NCI-H82 treated with DMSO at 0.1 percent for 48 hours (cell line): ENCODE measurements around the gene TACC2.

Experiments
- DNase-seq: peaks from one replicate; lab custom pipeline; 2025; ENCODE audit not compliant: unreplicated experiment; lab: John Stamatoyannopoulos, UW

The TACC2 gene

DNA sequence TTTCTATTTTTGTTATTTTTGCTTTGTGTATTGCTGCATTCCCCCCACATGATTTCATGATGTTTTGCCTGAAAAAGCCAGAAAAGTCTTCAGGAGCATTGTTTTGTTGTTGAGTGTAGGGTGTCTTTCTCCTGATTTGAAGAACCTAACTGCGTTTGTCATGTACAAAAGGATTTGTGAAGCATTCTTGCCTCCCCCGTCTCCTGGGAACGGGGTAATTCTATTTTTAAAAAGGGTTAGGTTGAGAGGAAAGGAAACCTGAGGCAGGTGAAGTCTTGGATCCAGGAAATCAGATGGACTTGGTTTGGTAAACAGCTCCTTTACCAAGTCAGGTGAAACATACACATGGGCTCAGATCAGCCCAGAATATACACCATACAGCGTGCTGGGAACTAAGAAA is 256.2 kb downstream of the TACC2 start:
- DNase-seq = no peak

DNA sequence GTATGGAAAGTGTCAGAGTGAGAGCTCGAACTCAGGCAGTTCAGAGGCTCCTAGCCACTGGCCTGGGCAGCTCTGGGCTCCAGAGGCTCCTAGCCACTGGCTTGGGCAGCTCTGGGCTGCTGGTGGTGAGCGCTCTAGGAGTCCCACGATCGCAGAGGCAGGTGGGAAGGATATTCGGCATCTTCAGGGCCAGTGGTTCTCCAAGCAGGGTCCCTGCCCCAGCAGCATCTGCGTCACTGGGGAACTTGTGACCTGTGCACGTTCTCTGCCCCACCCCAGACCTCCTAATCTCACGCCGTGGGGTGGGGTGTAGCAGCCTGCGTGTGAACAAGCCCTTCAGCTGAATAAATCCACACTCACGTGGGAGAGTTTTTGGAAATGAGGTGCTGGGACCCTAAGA is 256.9 kb downstream of the TACC2 start:
- DNase-seq = no peak

DNA sequence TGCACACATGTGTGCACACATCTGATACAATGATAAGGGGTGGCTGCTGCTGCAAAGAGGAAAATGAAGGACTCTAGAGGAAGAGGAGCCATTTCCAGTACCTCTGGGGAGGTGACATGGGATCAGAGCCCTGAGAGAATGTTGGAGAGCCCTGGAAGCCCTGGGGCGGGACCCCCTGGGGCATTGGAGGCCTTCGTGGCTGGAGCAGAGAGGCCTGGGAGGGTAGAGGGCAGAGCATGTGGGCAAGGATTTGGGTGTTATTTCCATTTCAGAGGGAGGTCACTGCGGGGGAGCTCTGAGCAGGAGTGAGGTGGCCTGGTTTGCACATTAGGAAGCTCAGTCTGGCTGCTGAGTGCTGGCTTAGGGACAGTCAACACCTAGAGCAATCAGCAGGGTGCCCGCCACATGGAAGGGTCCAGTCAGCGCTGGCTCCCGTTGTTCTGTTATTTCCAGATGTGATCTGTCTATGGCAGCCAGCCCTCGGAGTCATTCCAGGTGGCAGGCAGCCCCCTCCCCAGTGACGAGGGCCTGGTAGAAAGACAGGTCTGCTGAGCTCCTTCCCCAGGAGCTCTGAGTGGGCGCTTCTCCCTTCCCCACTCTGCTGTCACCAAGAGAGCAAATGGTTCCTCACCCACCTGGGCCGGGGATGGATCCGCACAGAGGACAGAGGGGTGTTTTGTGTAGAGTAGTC is 258.0 kb downstream of the TACC2 start:
- DNase-seq = no peak

DNA sequence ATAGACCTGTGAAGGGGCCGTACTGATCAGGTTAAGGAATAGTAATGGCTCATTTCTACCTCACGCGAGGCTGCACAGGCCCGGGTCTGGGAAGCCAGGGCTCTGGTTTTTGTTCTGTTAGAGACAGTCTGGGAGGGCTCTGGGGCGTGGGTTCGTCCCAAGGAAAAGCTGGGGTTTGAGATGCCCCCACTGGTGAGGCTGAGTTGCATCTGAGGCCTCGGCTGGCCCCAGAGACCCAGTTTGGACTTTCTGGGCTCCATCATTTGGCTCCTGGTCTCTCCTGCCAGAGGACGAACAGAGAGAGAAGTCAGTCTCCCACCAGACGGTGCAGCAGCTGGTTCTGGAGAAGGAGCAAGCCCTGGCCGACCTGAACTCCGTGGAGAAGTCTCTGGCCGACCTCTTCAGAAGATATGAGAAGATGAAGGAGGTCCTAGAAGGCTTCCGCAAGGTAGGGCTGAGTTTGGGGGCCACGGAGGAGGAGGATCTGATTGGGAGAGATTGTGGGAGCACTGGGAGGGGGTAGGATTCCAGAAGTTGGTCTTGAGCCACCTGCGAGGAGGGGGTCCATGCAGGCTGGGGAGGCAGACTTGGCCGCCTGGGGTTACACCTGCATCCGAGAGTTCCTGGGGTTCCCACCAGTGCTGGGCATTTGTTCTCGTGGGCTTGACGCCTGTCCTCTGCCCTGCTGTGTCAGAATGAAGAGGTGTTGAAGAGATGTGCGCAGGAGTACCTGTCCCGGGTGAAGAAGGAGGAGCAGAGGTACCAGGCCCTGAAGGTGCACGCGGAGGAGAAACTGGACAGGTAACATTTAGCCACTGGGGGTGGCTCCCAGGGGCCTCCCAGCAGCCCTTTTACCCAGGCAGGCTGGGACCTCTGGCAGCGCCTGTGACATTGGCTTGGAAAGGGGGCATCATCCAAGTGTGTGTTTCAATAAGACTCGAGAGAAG is 259.7 kb downstream of the TACC2 start:
- DNase-seq = no peak

DNA sequence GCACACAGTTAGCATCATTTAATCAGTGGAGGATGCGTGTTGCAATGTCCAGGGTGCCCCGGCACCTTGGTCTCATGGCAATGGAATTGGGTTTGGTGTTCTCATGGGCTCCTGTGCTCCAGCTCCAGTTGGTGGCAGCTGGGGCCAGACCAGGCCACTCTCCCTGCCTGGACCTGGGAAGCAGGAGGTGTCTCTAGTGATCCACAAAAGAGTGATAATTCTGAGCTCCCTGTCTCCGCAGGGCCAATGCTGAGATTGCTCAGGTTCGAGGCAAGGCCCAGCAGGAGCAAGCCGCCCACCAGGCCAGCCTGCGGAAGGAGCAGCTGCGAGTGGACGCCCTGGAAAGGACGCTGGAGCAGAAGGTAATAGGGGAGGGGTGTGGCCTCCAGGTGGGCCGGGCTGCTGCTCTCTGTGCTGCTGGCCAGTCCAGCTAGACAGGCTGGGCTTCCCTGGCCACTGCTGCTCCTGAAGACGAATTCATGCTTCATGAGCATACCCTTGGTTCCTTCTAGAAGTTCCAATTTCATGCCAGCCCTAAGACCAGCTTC is 260.4 kb downstream of the TACC2 start:
- DNase-seq = no peak

DNA sequence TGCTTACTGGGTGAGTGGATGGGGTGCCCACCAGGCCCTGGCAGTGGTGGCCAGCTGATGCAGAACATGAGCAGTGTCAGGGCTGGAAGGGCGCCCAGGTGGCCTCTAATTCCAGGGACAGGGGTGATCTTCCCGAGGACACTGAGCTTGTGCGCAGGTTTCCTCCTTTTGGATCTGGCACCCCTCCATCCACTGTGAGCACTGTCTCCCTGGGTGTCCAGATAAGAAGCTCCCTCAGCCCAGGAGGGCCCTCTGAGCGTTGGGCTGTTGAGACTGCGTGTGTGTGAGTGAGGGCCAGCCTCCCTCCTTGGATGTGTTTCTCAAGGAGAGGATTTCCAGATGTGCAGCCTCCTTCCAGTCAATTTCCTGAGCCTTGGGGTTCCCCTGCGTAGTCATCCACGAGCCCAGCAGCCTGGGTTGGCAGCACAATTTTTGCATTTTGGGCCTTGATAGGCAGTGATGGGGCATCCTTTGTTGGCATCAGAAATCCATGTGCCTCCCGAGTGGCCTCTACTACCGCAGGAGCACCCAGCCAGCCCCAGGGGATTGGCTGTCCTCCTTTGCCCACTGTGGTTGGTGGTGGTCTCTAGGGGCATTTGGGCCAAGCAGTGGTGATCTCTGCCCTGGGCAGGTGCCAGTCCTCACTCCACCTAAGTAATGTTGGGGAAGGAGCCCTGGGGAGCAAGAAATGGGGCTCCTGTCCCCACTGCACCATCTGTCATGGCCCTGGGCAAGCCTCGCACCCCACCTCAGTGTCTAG is 261.2 kb downstream of the TACC2 start:
- no peak for DNase-seq

DNA sequence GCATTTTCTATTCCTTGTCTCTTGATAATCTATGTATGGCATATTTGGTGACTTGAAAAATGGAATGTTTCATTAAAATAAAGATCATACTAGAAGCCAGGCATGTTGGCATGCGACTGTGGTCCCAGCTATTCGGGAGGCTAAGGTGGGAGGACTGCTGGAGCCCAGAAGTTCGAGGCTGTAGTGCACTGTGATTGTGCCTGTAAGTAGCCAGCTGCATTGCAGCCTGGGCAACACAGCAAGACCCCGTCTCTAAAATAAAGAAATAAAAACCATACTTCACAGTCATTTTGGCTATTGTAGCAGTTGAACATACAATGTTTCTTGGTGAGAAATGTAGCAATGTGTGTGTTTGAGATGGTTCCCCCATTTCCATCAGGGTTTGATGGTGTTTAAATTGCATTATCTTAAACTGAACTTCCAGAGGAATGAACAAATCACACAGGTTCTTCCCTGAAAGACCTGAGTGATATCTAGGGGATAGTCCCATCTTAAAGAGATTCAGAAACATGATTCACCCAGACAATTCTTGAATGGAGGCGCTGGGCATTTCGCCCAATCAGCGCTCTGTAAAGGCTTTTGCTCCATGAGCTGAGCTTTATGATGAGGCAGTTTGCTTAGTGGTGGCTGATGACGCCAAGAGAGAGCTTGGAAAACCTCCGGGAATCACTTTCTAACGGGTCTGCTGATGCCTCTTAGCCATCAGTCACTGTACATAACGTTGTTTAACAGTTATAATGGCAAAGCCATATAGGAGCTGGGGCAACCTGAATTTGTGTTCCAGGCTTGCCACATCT is 262.7 kb downstream of the TACC2 start:
- no peak for DNase-seq

DNA sequence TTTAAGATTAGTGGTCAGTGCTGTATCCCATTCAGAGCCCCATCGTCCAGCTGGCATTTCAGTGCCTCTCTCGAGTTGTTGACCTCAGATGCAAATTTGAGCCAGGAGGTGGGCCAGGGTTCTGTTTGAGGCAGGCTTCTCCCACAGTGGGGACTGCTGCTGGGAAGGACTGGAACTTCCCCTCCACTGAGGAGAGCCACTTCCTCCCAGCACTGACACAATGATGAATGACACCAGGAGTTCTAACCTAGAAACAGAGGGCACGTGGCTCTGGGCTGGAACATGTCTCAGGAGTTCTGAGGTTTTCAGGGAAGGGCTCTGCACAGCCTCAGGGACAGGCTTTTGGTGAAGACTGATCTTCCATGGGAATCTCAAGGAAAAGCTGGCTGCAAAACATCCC is 263.8 kb downstream of the TACC2 start:
- no peak for DNase-seq

DNA sequence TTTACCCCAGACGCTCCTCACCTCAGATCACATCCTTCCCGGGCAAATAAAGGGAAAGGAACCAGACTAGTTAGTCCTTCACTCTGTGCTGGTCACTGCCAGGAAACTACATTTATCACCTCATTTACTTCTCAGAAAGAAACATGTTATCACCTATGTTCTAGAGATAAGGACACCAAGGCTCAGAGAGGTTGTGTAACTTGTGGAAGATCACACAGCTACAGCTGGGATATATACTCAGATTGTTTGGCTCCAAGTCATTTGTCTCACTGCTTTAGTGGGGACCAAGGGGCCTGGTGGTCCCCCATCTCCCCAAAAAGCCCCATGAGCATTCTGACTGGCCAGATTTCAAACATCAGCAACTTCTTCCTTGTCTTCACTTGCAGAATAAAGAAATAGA is 264.6 kb downstream of the TACC2 start:
- no peak for DNase-seq

DNA sequence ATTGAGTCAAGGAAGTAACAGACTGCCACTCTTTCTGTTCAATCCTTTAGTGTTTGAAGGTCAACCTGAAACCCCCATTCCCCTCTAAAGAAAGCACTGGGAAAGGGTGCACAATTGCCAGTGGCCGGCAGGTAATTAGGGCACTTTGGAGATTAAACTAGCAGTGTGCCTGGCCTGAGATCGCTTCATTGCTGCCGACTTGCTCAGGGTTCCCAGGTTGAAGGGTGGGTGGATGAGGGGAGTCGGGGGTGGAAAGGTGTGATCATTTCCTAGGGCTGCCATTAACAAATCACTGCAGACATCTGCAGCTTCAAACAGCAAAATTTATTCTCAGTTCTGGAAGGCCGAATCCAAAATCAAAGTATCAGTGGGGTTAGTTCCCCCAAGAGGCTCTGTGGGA is 265.9 kb downstream of the TACC2 start:
- no peak for DNase-seq

DNA sequence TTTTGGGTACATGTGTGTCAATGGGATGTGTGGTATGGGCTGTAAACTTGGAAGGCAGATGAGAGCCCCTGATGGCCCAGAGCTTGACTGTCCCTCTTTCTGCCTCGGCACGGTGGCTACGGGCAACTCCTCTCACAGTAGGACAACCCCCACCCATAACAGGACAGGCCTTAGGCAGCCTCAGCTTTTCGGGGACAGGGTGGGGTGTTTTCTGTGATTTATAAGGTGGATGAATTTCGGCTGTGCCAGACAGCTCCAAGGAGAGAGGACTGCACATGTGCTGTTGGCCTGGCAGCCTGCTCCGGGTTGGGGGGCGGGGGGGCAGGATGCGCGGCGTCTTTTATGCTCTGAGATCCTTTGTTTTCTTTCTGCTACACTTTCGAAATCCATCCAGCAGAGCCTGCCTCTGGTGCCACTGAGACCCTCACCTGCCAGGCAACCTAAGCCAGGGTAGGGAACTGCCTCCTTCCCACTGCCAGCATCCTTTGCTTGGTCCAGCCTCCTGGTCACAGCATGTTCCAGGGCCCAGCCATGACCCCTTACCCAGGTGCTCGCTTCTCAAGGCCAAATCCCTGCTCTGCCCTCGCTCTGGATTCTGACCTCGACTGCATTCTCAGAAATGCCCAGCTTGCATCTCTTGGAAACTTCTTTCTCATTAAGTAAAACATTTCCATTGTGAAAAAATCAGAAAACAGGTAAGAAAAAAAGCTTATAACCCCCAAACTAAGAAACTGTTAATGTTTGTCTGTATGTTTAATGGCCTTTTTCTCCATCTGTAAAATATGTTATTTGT is 266.7 kb downstream of the TACC2 start:
- DNase-seq = no peak

DNA sequence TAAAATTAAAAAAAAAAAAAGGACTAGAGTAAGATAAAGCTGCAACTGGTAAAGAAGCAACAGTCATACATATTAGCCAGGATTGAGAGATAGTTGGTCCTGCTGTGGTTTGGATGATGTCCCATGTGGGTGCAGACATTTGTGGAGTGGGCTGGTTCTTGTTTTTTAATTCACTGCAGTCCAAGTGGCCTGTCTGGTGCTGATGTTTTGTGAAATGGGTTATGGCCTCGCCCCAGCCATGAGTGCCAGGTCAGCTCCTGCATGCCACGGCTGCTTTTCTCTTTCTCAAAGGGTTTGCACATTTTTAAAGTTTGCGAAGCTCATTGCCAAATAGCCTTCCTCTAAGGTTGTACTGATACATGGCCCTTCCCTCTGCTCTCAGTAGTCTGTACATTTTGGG is 268.1 kb downstream of the TACC2 start:
- DNase-seq = no peak

DNA sequence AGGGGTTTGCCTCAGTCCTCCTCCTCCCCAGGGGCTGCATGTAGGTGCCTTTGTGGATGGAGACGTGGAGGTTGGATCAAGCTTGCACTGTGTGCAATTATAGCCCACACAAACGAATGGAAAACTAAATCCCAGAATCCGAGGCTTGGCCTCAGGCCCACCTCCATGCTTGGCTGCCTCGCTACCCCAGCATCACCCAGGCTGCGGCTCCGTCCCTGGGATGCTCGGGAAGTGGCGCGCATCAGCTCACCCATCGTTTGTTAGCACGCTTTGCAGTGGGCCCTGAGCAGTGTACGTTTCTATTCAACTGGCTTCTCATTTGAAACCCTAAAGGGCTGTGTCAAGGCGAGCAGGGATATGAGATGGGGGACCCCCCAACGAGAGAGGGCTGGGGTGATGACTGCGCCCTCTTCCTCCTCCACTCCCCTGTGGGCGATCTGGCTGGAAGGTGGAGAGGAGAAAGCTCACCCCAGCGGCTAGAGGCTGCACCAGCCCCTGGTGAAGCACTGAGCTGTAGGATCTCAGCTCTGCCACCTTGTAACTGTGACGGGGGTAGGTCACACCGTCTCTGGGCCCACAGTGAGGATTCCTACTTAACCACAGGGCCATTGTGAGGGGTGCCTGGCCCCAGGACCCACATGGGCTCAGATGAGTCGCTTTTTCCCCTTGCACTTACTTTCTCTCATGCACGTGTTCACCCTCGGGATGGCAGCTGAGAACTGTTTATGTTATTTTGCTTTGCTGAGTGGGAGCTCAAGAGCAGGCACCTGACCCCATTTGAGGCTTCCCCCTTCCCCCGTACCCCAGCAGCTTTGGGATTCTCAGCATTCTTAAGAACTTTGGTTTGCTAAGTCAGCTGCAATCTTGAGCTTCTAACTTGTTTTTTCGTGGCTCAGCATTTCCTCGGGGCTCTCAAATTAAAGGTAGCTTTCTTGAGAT is 269.4 kb downstream of the TACC2 start:
- DNase-seq = no peak

DNA sequence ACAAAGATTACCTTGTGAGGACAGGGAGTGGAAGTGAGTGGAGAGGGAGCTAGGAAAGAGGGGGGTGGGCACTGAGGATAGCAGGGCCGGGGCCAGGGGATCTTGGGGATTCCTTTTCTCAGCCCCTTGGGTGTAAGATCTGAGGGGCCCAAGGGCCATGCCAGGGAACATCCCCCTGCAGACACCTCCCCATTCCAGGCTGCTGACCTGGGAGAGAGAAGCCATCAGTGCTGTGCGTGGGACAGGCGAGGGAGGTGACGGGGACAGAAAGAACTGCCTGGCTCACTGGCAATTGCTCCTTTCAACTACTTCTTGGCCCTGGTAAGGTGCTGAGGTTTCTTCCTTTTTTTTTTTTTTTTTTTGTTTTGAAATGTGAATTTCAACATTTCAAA is 270.1 kb downstream of the TACC2 start:
- no peak for DNase-seq

DNA sequence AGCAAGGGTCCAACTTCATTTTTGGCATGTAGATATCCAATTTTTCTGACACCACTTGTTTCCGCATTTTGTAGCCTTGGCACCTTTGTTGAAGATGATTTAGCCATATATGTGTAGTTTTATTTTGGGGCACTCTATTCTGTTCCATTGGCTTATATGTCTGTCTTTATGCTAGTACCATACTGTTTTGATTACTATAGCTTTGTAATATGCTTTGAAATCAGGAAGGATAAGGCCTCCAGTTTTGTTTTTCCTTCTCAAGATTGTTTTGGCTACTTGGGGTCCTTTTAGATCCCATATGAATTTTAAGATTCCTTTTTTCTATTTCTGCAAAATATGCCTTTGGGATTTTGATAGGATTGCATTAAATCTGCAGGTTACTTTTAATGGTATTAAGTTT is 272.6 kb downstream of the TACC2 start:
- DNase-seq = no peak

DNA sequence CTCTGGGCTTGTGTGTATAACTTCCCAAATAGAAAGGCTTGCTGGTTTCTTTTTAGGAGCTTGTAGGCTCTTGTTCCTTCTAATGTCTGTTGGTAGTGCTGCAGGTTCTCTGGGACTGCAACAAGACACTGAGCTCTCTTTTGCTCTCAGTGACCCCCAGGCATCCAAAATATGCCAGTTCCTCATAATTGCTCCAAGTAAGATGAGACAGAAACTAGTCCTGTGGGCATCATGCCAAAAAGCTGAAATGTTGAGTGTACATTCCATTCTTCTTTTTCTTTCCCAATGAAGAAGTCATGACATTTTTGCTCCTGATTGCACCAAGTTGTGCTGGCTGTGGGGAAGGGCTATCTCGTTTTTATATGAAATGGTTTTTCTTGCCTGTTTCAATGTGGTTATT is 275.0 kb downstream of the TACC2 start:
- no peak for DNase-seq

DNA sequence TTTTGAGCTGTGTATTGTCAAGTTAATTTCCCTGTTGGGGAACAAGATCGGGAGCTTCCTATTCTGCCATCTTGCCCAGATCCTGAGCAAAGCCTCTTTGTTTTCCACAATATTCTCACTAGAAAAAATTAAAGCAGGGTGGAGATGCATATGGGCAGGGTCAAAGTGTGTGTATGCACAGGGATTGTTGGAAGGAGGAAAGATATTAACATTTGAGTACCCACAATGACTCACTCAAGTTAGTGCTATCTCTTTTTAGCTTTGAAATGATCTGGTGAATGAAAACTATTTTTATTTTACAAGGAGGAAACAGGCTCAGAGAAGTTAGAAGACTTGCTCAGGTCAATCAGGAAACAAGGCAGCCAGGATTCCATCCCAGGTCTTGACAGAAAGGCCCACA is 275.5 kb downstream of the TACC2 start:
- DNase-seq = no peak

DNA sequence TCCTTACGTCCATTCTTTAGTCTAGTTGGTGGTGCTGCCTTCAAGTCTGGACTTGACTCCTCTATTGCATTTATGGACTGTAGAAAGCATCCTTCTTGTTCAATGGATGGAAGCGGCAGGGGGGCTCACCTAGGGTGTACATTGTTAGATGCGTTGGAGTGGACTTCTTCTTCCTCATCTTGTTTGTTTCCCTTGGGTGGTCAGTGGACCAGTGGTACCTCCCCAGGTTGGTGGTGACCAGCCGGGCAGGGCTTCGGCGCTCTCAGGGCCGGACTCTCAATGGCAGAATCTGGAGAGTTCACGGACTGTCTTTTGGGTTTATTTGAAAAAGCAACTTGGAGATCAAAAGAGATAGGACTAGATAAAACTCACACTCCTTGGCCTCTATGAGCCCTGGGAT is 276.0 kb downstream of the TACC2 start:
- no peak for DNase-seq

DNA sequence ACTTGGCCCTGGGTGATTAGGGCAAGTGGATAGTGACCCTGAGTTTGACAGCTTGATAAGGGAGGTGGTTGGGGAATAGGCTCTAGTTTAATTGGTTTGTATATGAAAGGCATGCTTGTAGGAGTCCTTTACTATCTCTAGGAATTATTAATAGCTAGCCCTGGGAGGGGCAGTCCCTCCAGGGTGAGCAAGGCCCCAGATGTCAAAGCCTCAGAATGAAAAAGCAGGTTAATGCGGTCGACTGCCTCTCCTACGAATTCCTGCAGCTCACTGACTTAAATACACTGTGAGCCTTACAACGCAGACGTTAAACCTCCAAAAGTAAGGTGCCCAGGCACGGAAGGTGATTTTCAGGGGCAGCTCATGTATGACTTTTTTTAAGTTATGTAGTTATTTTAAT is 276.9 kb downstream of the TACC2 start:
- DNase-seq = no peak
